GM10248 (cell line): Measurements from ENCODE around the gene CCDC63.

Experiments
- CTCF ChIA-PET: fragments of 300-600 bp; sonication (Branson Sonifier 250); formaldehyde crosslinking; extraction: SDS; loops from one replicate; lab custom pipeline; 2021; ENCODE audit warnings: antibody characterized with exemption; lab: Yijun Ruan, JAX
- POLR2A ChIA-PET: fragments of 350-650 bp; sonication (Branson Sonifier 250); formaldehyde crosslinking; extraction: SDS; loops from one replicate; lab custom pipeline; 2020; ENCODE audit warnings: antibody characterized with exemption; lab: Yijun Ruan, JAX
- DNase-seq: peaks from one replicate; pipeline ENCODE4 v3.0.0; 2012; ENCODE audit errors: extremely low spot score
- CTCF ChIP-seq: IDR thresholded peaks from 2 replicates; pipeline ENCODE4 v1.5.1; 2012; ENCODE audit warnings: mild to moderate bottlenecking, low read depth; ENCODE audit errors: extremely low read depth, missing control alignments, control extremely low read depth

CCDC63 gene

GRCh38 chr12:110880651-110881050 is 33.9 kb downstream of the CCDC63 start:
- no peak for TF ChIP-seq CTCF
- CTCF ChIA-PET = interaction anchor here (1.3 kb wide), 1 partner anchor 18 kb away, joined by 3 read pairs; no protein-coding TSS in a partner anchor

GRCh38 chr12:110883251-110883650 is 36.5 kb downstream of the CCDC63 start:
- POLR2A ChIA-PET = no interaction called here
- CTCF ChIA-PET = interaction anchor here (0.9 to 1.4 kb wide), 3 partner anchors 9 to 140 kb away, joined by 3 to 4 read pairs (median 3); no protein-coding TSS in a partner anchor
- no peak for DNase-seq
- TF ChIP-seq CTCF = no peak

More at GRCh38 chr12:110880651-110881050, 33.9 kb downstream of the CCDC63 start:
- POLR2A ChIA-PET = no interaction called here
- DNase-seq = no peak

GRCh38 chr12:110885152-110885840 is 38.5 kb downstream of the CCDC63 start:
- no peak for DNase-seq
- ChIA-PET CTCF (interaction anchor here (1.3 to 1.6 kb wide), 2 partner anchors 9 to 14 kb away, joined by 4 read pairs; no protein-coding TSS in a partner anchor), POLR2A (no interaction called here)
- TF ChIP-seq CTCF = no peak

- POLR2A ChIA-PET = no interaction called here
- DNase-seq = no peak
- TF ChIP-seq CTCF = no peak
- CTCF ChIA-PET = interaction anchor here (0.6 to 2.0 kb wide), 31 partner anchors 9 to 787 kb away, joined by 3 to 16 read pairs (median 3); partner anchors contain the start of genes ARPC3 and CCDC63
Observed at GRCh38 chr12:110888256-110888991, 41.6 kb downstream of the CCDC63 start.

GRCh38 chr12:110889361-110889760 is 42.6 kb downstream of the CCDC63 start:
- DNase-seq = no peak
- no peak for TF ChIP-seq CTCF
- POLR2A ChIA-PET = no interaction called here
- CTCF ChIA-PET = interaction anchor here (1.1 kb wide), 1 partner anchor 137 kb away, joined by 3 read pairs; no protein-coding TSS in a partner anchor

GRCh38 chr12:110893956-110894355 is 47.2 kb downstream of the CCDC63 start:
- POLR2A ChIA-PET = no interaction called here
- no peak for DNase-seq
- no peak for TF ChIP-seq CTCF
- CTCF ChIA-PET = interaction anchor here (0.9 to 5.0 kb wide), 16 partner anchors 8 to 830 kb away, joined by 3 to 36 read pairs (median 4); no protein-coding TSS in a partner anchor
